ENCODE results near the gene ASPDH. TPM values are rescaled to one million over a fixed set of nuclear protein-coding genes. Genes with fewer than 3 reads are reported as not detected.

ASPDH gene
- total RNA-seq, 1 experiment from 2014 or later: not detected

- H3K4ac ChIP-seq (ENCODE audit: low read depth, low read length): no peak overlapping the region
- no peak overlapping the region for H3K4me2 ChIP-seq (ENCODE audit: insufficient read depth, insufficient read length, low read length)
- no peak overlapping the region for H2BK15ac ChIP-seq (ENCODE audit: low read depth, low read length)
- no peaks in the 10 kb centered on the region; a peak in 2 of 7 replicates for H3K36me3 Mint-ChIP-seq (ENCODE audit: insufficient read depth in 1 of 3, low read depth in 3 of 3)
- no peak overlapping the region for H3K27ac Mint-ChIP-seq
- H4K91ac ChIP-seq (ENCODE audit: insufficient read length, low read depth, low read length): no peak overlapping the region
- H3K56ac ChIP-seq (ENCODE audit: insufficient read length, low read depth, low read length): no peak overlapping the region
- H3K23ac ChIP-seq (ENCODE audit: insufficient read length, low read depth, low read length): no peak overlapping the region
- no peak overlapping the region for H3T11ph ChIP-seq (ENCODE audit: low read length)
- peaks cover 22 to 44% of the 10 kb centered on the region in 2 experiments for H3K4me1 Mint-ChIP-seq
- H3K18ac ChIP-seq (ENCODE audit: insufficient read length, low read depth, low read length): no peak overlapping the region
- peaks cover 89% of the 10 kb centered on the region for H3K27me3 Mint-ChIP-seq (ENCODE audit: low read depth)
- H3K4me3 Mint-ChIP-seq: no peak overlapping the region; a peak in 1 of 5 replicates
- H2BK120ac ChIP-seq (ENCODE audit: low read depth, low read length, poor library complexity, severe bottlenecking): no peak overlapping the region
- H2AFZ ChIP-seq (ENCODE audit: low read length): no peak overlapping the region
- H3K9ac ChIP-seq (ENCODE audit: extremely low read depth, insufficient read length, low read length): no peak overlapping the region
- no peak overlapping the region for H2AK5ac ChIP-seq (ENCODE audit: insufficient read length, low read length)
- no peak overlapping the region for H2BK20ac ChIP-seq (ENCODE audit: low read depth, low read length, poor library complexity, severe bottlenecking)
- WGBS (ENCODE audit: extremely low coverage, insufficient read length, low lambda C conversion rate): no CpG with 5 or more reads among the region's 10 CpGs
- H3K14ac ChIP-seq (ENCODE audit: insufficient read depth, low read length): no peak overlapping the region
- H2BK12ac ChIP-seq (ENCODE audit: insufficient read length, low read depth, low read length): no peak overlapping the region
- DNase-seq: no peak
- no peaks in the 10 kb centered on the region for H3K79me2 ChIP-seq (ENCODE audit: insufficient read depth, low read length)
- H3K9me3 Mint-ChIP-seq: no peaks in the 10 kb centered on the region
- H2BK5ac ChIP-seq (ENCODE audit: insufficient read length, low read length): no peak overlapping the region
- no peaks in the 10 kb centered on the region for H3K79me1 ChIP-seq (ENCODE audit: insufficient read depth, low read depth, low read length, poor library complexity, severe bottlenecking)
- TF ChIP-seq, protein P1, sequence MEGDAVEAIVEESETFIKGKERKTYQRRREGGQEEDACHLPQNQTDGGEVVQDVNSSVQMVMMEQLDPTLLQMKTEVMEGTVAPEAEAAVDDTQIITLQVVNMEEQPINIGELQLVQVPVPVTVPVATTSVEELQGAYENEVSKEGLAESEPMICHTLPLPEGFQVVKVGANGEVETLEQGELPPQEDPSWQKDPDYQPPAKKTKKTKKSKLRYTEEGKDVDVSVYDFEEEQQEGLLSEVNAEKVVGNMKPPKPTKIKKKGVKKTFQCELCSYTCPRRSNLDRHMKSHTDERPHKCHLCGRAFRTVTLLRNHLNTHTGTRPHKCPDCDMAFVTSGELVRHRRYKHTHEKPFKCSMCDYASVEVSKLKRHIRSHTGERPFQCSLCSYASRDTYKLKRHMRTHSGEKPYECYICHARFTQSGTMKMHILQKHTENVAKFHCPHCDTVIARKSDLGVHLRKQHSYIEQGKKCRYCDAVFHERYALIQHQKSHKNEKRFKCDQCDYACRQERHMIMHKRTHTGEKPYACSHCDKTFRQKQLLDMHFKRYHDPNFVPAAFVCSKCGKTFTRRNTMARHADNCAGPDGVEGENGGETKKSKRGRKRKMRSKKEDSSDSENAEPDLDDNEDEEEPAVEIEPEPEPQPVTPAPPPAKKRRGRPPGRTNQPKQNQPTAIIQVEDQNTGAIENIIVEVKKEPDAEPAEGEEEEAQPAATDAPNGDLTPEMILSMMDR (conservative IDR thresholded peaks at IDR 0.05): no peak
- H3K4me1 ChIP-seq (ENCODE audit: insufficient read depth, low read length): no peaks in the 10 kb centered on the region; the same call in 1 of the 2 replicates
- H3K27me3 ChIP-seq (ENCODE audit: insufficient read depth, low read length): peaks cover 5% of the 10 kb centered on the region; the same call in 1 of the 2 replicates
- no peak overlapping the region for H4K8ac ChIP-seq (replicated peaks; ENCODE audit: insufficient read length, low read depth, low read length)
- no peak overlapping the region for H3K27ac ChIP-seq (ENCODE audit: insufficient read length, low read depth, low read length)
- H3K23me2 ChIP-seq (ENCODE audit: insufficient read length, low read depth, low read length, poor library complexity, severe bottlenecking): peaks cover 18% of the 10 kb centered on the region
- H4K20me1 ChIP-seq (ENCODE audit: control insufficient read depth, insufficient read depth, insufficient read length): no peaks in the 10 kb centered on the region
- H4K5ac ChIP-seq (ENCODE audit: insufficient read length, low read depth, low read length): no peak overlapping the region
- no peaks in the 10 kb centered on the region for H3K9me3 ChIP-seq (ENCODE audit: control insufficient read depth, low read depth, low read length)
Observed at GRCh38 chr19:50559636-50560035, 45.9 kb upstream of the ASPDH start.
